Keratinocyte (primary cell): Measurements from ENCODE around the gene ITGA6. TPM values are rescaled to one million over a fixed set of nuclear protein-coding genes. Genes with fewer than 3 reads are reported as not detected.

Experiments used
- DNase-seq: peaks from one replicate; pipeline ENCODE4 v3.0.0-alpha.2; 2011; ENCODE audit warnings: low read depth, missing footprints, low spot score
- FAIRE-seq: peaks from 2 replicates; lab custom pipeline; 2011; peaks lifted over from hg19 to GRCh38; lab: Jason Lieb, UNC
- H2AFZ ChIP-seq: 2 replicates; pipeline ENCODE4 v1.6.0; 2012; ENCODE audit warnings: low read length, control low read depth, inconsistent platforms; ENCODE audit not compliant: control insufficient read depth
- H3K27ac ChIP-seq: 2 replicates; pipeline ENCODE4 v1.5.1; 2011; ENCODE audit warnings: low read length; ENCODE audit not compliant: control insufficient read depth, insufficient read depth
- H3K27me3 ChIP-seq: 3 replicates; pipeline ENCODE4 v1.6.0; 2011; ENCODE audit warnings: low read length; ENCODE audit not compliant: control insufficient read depth, insufficient read depth; ENCODE audit errors: extremely low read depth
- H3K36me3 ChIP-seq, 2 experiments: 2 replicates in 1 of 2; 3 replicates in 1 of 2; pipeline ENCODE4 v1.5.1; 2011; ENCODE audit warnings: low read length in 2 of 2, mild to moderate bottlenecking in 1 of 2; ENCODE audit not compliant: control insufficient read depth in 2 of 2, insufficient read depth in 2 of 2; ENCODE audit errors: extremely low read depth in 1 of 2
- H3K4me1 ChIP-seq: 3 replicates; pipeline ENCODE4 v1.5.1; 2011; ENCODE audit warnings: low read length; ENCODE audit not compliant: control insufficient read depth, insufficient read depth; ENCODE audit errors: extremely low read depth
- H3K4me2 ChIP-seq: 3 replicates; pipeline ENCODE4 v1.6.0; 2011; ENCODE audit warnings: low read depth, low read length; ENCODE audit not compliant: control insufficient read depth, insufficient read depth; ENCODE audit errors: extremely low read depth
- H3K4me3 ChIP-seq, 3 experiments: fragments of 200-600 bp in 1 of 3; sonication (generic) in 1 of 3; 2 replicates in 2 of 3; 3 replicates in 1 of 3; pipeline ENCODE4 v1.5.1; 2011 to 2016; ENCODE audit warnings: low read length in 3 of 3, mild to moderate bottlenecking in 3 of 3, control low read depth in 2 of 3, inconsistent platforms in 1 of 3, low read depth in 1 of 3, mixed read lengths in 1 of 3, mixed run types in 1 of 3, moderate library complexity in 1 of 3; ENCODE audit not compliant: control insufficient read depth in 2 of 3, insufficient read depth in 2 of 3; ENCODE audit errors: extremely low read depth in 1 of 3
- H3K79me2 ChIP-seq: 2 replicates; pipeline ENCODE4 v1.6.0; 2012; ENCODE audit warnings: low read length; ENCODE audit not compliant: control insufficient read depth, insufficient read depth
- H3K9ac ChIP-seq: 3 replicates; pipeline ENCODE4 v1.6.0; 2011; ENCODE audit warnings: low read length; ENCODE audit not compliant: control insufficient read depth, insufficient read depth; ENCODE audit errors: extremely low read depth
- H3K9me1 ChIP-seq: 3 replicates; pipeline ENCODE4 v1.6.0; 2011; ENCODE audit warnings: low read length; ENCODE audit not compliant: control insufficient read depth, insufficient read depth; ENCODE audit errors: extremely low read depth
- H3K9me3 ChIP-seq: 2 replicates; pipeline ENCODE4 v1.5.1; 2012; ENCODE audit warnings: low read depth, low read length; ENCODE audit not compliant: control insufficient read depth
- H4K20me1 ChIP-seq: 3 replicates; pipeline ENCODE4 v1.6.0; 2011; ENCODE audit warnings: low read length; ENCODE audit not compliant: control insufficient read depth, insufficient read depth; ENCODE audit errors: extremely low read depth
- EZH2 ChIP-seq: IDR thresholded peaks from one replicate; pipeline ENCODE4 v1.6.1; 2012; ENCODE audit warnings: inconsistent platforms, mild to moderate bottlenecking, low read length, moderate library complexity
- dilution Hi-C: fragments of 300-500 bp; cut with MboI; formaldehyde crosslinking; loops from one replicate; pipeline ENCODE4 v1.7.0; 2020; ENCODE audit warnings: low sequenced_read_pairs; ENCODE audit not compliant: extremely low pct_ligation_motif_present
- polyA plus RNA-seq, 5 experiments: library from polyadenylated mRNA; depleted of rRNA in 3 of 5; stranded (reverse) in 3 of 5; stranded (forward) in 1 of 5; unstranded in 1 of 5; fragments of >200 nt; gene quantifications; 1 replicate in 1 of 5; 2 replicates in 3 of 5; 3 replicates in 1 of 5; pipeline versions ENCODE4 v1.2.1 to v1.2.3, GENCODE V29; 2011 to 2012; ENCODE audit warnings: missing spikeins in 2 of 5, low read depth in 1 of 5, low replicate concordance in 1 of 5
- TF ChIP-seq, protein P1 (sequence below), 3 experiments: IDR thresholded peaks in 1 of 3; conservative IDR thresholded peaks in 1 of 3; optimal IDR thresholded peaks in 1 of 3; 2 replicates in 2 of 3; 3 replicates in 1 of 3; pipeline versions ENCODE3 to v1.5.1; 2011; ENCODE audit warnings: low read length in 3 of 3, mild to moderate bottlenecking in 3 of 3, moderate library complexity in 2 of 3, control low read depth in 1 of 3, inconsistent platforms in 1 of 3; ENCODE audit not compliant: insufficient read depth in 2 of 3; ENCODE audit errors: extremely low read depth in 1 of 3

ITGA6 gene
- polyA plus RNA-seq, 1 donor (not counting 4 experiments of a cell fraction or from before 2014, with no cell fraction given): 441 TPM

DNA sequence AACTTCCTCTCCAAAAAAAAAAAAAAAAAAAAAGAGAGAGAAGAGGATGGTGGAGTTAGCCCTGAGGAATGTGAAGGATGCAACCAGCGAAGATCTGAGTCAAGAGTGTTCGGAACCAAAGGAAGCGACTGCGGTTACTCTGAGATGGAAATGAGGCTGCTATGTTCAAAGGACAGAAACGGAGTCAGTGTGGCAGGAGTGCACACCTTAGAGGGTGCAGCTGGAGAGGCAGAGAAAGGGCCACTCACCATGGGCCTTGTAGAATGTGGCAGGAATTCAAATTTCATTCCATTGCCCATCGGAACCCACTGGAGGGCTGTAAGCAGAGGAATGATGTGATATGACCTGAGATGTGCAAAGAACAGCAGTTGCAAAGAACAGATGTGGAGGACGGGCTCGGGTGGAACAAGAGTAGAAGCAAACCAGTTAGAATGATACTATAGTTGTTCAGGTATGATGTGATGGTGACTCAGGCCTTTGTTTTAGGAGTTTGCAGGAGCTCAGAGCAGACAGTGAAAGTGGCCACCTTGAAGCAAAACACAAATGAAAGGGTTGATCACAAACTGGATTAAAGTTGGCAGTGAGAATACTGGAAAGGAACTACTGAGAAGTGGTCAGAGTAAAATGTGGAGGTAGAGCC, 22.6 kb downstream of the ITGA6 start:
- Histone ChIP-seq H3K9me1 (peaks cover 12% of the 10 kb centered on the region), H3K9me3 (no peaks in the 10 kb centered on the region), H3K27me3 (no peaks in the 10 kb centered on the region), H3K4me1 (peaks cover 89% of the 10 kb centered on the region), H4K20me1 (peaks cover 10% of the 10 kb centered on the region), H2AFZ (no peak overlapping the region), H3K27ac (peak overlapping the region; percentile 81), H3K79me2 (peaks cover 89% of the 10 kb centered on the region), H3K4me2 (peak overlapping the region; percentile 62), H3K9ac (peak overlapping the region; percentile 49), H3K36me3 (peaks cover 9 to 30% of the 10 kb centered on the region in 2 experiments), H3K4me3 (peak overlapping the region in 2 of 3 experiments; percentile 21 to 29)
- DNase-seq (no peak), FAIRE-seq (peak; percentile 79)
- dilution Hi-C loops: no loop called here
- no peak for TF ChIP-seq EZH2
- TF ChIP-seq, protein P1, sequence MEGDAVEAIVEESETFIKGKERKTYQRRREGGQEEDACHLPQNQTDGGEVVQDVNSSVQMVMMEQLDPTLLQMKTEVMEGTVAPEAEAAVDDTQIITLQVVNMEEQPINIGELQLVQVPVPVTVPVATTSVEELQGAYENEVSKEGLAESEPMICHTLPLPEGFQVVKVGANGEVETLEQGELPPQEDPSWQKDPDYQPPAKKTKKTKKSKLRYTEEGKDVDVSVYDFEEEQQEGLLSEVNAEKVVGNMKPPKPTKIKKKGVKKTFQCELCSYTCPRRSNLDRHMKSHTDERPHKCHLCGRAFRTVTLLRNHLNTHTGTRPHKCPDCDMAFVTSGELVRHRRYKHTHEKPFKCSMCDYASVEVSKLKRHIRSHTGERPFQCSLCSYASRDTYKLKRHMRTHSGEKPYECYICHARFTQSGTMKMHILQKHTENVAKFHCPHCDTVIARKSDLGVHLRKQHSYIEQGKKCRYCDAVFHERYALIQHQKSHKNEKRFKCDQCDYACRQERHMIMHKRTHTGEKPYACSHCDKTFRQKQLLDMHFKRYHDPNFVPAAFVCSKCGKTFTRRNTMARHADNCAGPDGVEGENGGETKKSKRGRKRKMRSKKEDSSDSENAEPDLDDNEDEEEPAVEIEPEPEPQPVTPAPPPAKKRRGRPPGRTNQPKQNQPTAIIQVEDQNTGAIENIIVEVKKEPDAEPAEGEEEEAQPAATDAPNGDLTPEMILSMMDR (optimal IDR thresholded peaks at IDR 0.05 in 1 of 3, IDR thresholded peaks at IDR 0.05 in 1 of 3, conservative IDR thresholded peaks at IDR 0.05 in 1 of 3; ENCODE audit: extremely low read depth in 1 of 3, insufficient read depth in 2 of 3, low read length in 3 of 3): no peak

DNA sequence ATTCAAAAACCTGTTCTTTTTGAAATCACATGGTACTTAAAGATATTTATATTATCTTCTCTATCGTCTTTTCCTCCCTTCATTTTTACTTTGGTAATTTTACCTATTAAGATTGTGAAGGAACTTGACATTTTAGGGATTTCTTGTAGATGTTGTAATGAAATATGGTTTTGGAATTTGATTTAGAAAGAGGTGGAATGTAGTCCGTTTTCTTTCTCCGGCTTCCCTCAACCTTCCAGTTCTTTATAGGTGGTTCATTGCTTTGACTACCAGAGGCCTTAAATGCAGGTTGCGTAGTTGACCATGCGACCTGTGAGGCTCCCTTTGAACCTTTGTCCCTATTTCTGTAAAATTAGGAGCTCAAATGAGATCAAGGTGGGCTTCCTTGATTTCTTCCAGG, 24.5 kb downstream of the ITGA6 start:
- FAIRE-seq: no peak
- Histone ChIP-seq H3K9me3 (no peaks in the 10 kb centered on the region), H3K4me2 (no peak overlapping the region), H3K9me1 (peaks cover 14% of the 10 kb centered on the region), H3K27me3 (no peaks in the 10 kb centered on the region), H4K20me1 (peaks cover 10% of the 10 kb centered on the region), H3K36me3 (peaks cover 15 to 42% of the 10 kb centered on the region in 2 experiments), H3K9ac (no peak overlapping the region), H3K4me3 (no peak overlapping the region), H2AFZ (no peak overlapping the region), H3K4me1 (peaks cover 91% of the 10 kb centered on the region), H3K79me2 (peaks cover 92% of the 10 kb centered on the region), H3K27ac (peak overlapping the region; percentile 16)
- DNase-seq: no peak
- TF ChIP-seq, protein P1 (optimal IDR thresholded peaks at IDR 0.05 in 1 of 3, IDR thresholded peaks at IDR 0.05 in 1 of 3, conservative IDR thresholded peaks at IDR 0.05 in 1 of 3; ENCODE audit: extremely low read depth in 1 of 3, insufficient read depth in 2 of 3, low read length in 3 of 3): no peak
- no peak for TF ChIP-seq EZH2
- dilution Hi-C loops: no loop called here
